Right lobe of liver (tissue), 4 donors: ENCODE measurements around the gene GTF2A1.

Source experiments
- POLR2A ChIP-seq: fragments of 450-650 bp; IDR thresholded peaks from one replicate; pipeline ENCODE4 v1.6.1; 2017; ENCODE audit warnings: antibody characterized with exemption, mild to moderate bottlenecking
- TF ChIP-seq, protein P1 (sequence below), 4 donors: fragments of 200-600 bp in 3 of 4; fragments of 450-650 bp in 1 of 4; IDR thresholded peaks; one replicate each; pipeline versions ENCODE4 v1.5.1 to v1.8.0; 2016 to 2022; ENCODE audit warnings: antibody characterized with exemption in 4 of 4, mild to moderate bottlenecking in 2 of 4
- donor health status: DM: no; HTN: no; CAD: no.
- donor health status: DM: no; HTN: no; CAD: no.
- donor health status: DM: no; HTN: yes; CAD: no.

DNA sequence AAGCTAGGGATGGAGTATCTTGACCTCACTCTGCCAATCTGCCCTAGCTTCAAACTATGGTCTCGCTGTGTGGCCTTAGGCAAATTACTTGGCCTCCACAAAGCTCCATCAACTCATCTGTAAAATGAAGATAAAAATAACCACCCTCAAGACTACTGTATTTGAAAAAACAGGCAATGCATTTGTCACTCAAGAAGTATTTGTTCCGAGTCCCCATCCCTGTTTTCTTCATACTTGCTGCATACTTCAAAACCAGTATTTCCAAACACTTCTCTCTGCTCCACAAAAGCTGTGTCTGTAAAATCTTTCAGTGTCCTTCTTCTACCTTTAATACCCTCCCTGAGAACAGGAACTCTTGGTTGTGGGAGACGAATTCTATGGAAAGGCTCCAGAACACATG lies 47.9 kb downstream of the GTF2A1 start:
- TF ChIP-seq, protein P1, sequence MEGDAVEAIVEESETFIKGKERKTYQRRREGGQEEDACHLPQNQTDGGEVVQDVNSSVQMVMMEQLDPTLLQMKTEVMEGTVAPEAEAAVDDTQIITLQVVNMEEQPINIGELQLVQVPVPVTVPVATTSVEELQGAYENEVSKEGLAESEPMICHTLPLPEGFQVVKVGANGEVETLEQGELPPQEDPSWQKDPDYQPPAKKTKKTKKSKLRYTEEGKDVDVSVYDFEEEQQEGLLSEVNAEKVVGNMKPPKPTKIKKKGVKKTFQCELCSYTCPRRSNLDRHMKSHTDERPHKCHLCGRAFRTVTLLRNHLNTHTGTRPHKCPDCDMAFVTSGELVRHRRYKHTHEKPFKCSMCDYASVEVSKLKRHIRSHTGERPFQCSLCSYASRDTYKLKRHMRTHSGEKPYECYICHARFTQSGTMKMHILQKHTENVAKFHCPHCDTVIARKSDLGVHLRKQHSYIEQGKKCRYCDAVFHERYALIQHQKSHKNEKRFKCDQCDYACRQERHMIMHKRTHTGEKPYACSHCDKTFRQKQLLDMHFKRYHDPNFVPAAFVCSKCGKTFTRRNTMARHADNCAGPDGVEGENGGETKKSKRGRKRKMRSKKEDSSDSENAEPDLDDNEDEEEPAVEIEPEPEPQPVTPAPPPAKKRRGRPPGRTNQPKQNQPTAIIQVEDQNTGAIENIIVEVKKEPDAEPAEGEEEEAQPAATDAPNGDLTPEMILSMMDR (IDR thresholded peaks at IDR 0.05): no peak
- no peak for TF ChIP-seq POLR2A
